ENCODE results near the gene CDH13.

CDH13 gene

GRCh38 chr16:83005653-83006160 is 378.9 kb downstream of the CDH13 start (continued):
- TF ChIP-seq TCF4 (CRISPR knock-in tag; IDR thresholded peaks at IDR 0.05; ENCODE audit: borderline replicate concordance): no peak
- no peak for TF ChIP-seq ZC3H10 (CRISPR knock-in tag; IDR thresholded peaks at IDR 0.05)
- no peak for TF ChIP-seq CSRNP3 (CRISPR knock-in tag; IDR thresholded peaks at IDR 0.05)
- no peak for TF ChIP-seq ZFP30 (CRISPR knock-in tag; IDR thresholded peaks at IDR 0.05)
- TF ChIP-seq PPARA (CRISPR knock-in tag; IDR thresholded peaks at IDR 0.05; ENCODE audit: borderline replicate concordance): no peak

DNA sequence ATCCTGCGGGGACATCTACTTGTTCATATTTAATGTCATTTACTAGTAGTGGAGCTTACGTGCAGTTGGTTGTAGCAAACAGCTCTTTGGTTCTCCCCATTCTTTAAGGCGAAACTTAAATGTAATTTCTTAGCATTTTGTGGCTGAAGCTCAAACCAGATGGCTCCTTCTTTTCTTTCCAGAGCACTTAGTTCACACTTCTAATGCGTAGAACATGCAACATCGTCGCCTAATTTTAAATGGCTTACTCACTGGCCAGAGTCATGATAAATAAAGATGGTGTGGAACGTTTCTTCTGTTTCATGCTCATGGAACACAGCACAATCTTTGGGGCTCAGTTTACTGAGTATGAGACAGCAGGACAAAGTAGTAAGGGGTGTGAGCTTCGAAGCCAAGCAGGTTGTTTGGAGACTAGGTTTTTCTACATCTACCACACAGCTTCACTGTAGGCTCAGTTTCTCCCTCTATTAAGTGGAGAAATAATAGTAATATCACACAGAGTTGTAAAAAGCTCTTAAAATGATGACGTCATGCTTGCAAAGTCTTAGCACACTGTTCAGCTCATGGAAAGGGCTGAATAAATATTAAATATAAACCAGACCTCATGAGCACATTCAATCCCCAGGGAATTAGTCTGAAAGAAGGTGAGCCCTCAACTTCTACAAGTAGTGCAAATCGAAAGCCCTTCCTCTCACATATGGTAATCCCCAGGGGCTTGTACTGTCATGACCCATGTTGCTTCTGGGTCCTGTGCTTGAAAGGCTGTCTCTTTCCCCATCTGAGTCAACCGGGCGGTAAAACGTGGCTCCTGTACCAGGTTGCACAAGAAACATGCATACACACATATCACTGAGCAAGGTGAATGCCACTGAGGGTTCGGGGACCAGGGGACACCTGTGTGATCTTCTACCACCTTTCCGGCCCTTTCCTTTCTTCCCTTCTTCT is 384.3 kb downstream of the CDH13 start:
- no peak for TF ChIP-seq TCF4 (CRISPR knock-in tag; IDR thresholded peaks at IDR 0.05; ENCODE audit: borderline replicate concordance)
- TF ChIP-seq SNAI2 (CRISPR knock-in tag; IDR thresholded peaks at IDR 0.05): no peak
- no peak for TF ChIP-seq ZNF70 (CRISPR knock-in tag; IDR thresholded peaks at IDR 0.05)
- TF ChIP-seq ZFP30 (CRISPR knock-in tag; IDR thresholded peaks at IDR 0.05): no peak
- no peak for TF ChIP-seq PPARA (CRISPR knock-in tag; IDR thresholded peaks at IDR 0.05; ENCODE audit: borderline replicate concordance)
- TF ChIP-seq, protein P1, sequence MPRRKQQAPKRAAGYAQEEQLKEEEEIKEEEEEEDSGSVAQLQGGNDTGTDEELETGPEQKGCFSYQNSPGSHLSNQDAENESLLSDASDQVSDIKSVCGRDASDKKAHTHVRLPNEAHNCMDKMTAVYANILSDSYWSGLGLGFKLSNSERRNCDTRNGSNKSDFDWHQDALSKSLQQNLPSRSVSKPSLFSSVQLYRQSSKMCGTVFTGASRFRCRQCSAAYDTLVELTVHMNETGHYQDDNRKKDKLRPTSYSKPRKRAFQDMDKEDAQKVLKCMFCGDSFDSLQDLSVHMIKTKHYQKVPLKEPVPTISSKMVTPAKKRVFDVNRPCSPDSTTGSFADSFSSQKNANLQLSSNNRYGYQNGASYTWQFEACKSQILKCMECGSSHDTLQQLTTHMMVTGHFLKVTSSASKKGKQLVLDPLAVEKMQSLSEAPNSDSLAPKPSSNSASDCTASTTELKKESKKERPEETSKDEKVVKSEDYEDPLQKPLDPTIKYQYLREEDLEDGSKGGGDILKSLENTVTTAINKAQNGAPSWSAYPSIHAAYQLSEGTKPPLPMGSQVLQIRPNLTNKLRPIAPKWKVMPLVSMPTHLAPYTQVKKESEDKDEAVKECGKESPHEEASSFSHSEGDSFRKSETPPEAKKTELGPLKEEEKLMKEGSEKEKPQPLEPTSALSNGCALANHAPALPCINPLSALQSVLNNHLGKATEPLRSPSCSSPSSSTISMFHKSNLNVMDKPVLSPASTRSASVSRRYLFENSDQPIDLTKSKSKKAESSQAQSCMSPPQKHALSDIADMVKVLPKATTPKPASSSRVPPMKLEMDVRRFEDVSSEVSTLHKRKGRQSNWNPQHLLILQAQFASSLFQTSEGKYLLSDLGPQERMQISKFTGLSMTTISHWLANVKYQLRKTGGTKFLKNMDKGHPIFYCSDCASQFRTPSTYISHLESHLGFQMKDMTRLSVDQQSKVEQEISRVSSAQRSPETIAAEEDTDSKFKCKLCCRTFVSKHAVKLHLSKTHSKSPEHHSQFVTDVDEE (CRISPR knock-in tag; IDR thresholded peaks at IDR 0.05): no peak
- TF ChIP-seq ZC3H10 (CRISPR knock-in tag; IDR thresholded peaks at IDR 0.05): no peak
- TF ChIP-seq OSR1 (CRISPR knock-in tag; IDR thresholded peaks at IDR 0.05): no peak
- no peak for TF ChIP-seq PATZ1 (CRISPR knock-in tag; IDR thresholded peaks at IDR 0.05; ENCODE audit: borderline replicate concordance)
- no peak for TF ChIP-seq ZNF8 (CRISPR knock-in tag; IDR thresholded peaks at IDR 0.05)
- no peak for TF ChIP-seq BACH2 (CRISPR knock-in tag; IDR thresholded peaks at IDR 0.05; ENCODE audit: borderline replicate concordance)
- ATAC-seq: no peak

GRCh38 chr16:83011939-83012338 is 385.2 kb downstream of the CDH13 start:
- no peak for ATAC-seq
- TF ChIP-seq BACH2 (CRISPR knock-in tag; IDR thresholded peaks at IDR 0.05; ENCODE audit: borderline replicate concordance) (no peak), SNAI2 (CRISPR knock-in tag; IDR thresholded peaks at IDR 0.05) (no peak), ZFP30 (CRISPR knock-in tag; IDR thresholded peaks at IDR 0.05) (no peak), POU6F1 (CRISPR knock-in tag; IDR thresholded peaks at IDR 0.05; ENCODE audit: borderline replicate concordance, low read depth) (no peak), OSR1 (CRISPR knock-in tag; IDR thresholded peaks at IDR 0.05) (no peak), CSDC2 (CRISPR knock-in tag; IDR thresholded peaks at IDR 0.05) (no peak), ZNF70 (CRISPR knock-in tag; IDR thresholded peaks at IDR 0.05) (no peak), ZNF8 (CRISPR knock-in tag; IDR thresholded peaks at IDR 0.05) (no peak), CSRNP3 (CRISPR knock-in tag; IDR thresholded peaks at IDR 0.05) (no peak), ZNF565 (CRISPR knock-in tag; conservative IDR thresholded peaks at IDR 0.05; ENCODE audit: low read depth) (no peak), ESRRG (CRISPR knock-in tag; IDR thresholded peaks at IDR 0.05) (no peak), ZFP3 (CRISPR knock-in tag; IDR thresholded peaks at IDR 0.05) (no peak), ZC3H10 (CRISPR knock-in tag; IDR thresholded peaks at IDR 0.05) (no peak), ARNTL (CRISPR knock-in tag; IDR thresholded peaks at IDR 0.05; ENCODE audit: borderline replicate concordance, low read depth) (no peak), RARB (CRISPR knock-in tag; IDR thresholded peaks at IDR 0.05) (no peak), PPARA (CRISPR knock-in tag; IDR thresholded peaks at IDR 0.05; ENCODE audit: borderline replicate concordance) (no peak), ISL1 (CRISPR knock-in tag; IDR thresholded peaks at IDR 0.05) (no peak), TCF4 (CRISPR knock-in tag; IDR thresholded peaks at IDR 0.05; ENCODE audit: borderline replicate concordance) (no peak), TOX (CRISPR knock-in tag; IDR thresholded peaks at IDR 0.05; ENCODE audit: borderline replicate concordance) (no peak)

All from SK-N-SH treated with all-trans-retinoic acid at 6 μM for 48 hours (cell line).